Myocyte (in vitro differentiated cells): ENCODE data around the gene FANCC. TPM values are rescaled to one million over a fixed set of nuclear protein-coding genes. Genes with fewer than 3 reads are reported as not detected.

Source experiments
- DNase-seq: peaks from one replicate; pipeline ENCODE4 v3.0.0-alpha.2; 2012; ENCODE audit warnings: low read depth
- total RNA-seq: library from RNA; depleted of rRNA; stranded (reverse); fragments of >200 nt; gene quantifications from 2 replicates; pipeline ENCODE4 v1.2.3, GENCODE V29; 2014

FANCC gene
- total RNA-seq, 1 donor from 2014 or later, result 11.8 TPM

DNA sequence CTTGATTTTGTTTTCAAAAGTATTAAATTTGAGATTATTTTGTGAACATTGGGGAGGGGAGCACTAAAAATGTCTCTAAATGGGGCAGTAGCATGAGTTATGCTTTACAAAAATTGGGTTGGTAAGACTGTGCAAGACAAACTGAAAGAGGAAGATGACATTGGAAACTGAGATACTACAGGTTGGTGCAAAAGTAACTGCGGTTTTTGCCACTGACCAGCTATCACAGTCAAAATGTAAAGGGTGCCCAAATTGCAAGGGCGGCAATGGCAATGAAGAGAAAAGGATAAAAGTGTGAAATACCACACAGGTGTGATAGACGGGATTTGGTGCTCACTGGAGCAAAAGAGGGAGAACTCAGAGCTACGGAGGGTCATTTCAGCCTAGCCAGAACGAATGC, 124.0 kb downstream of the FANCC start:
- no peak for DNase-seq

DNA sequence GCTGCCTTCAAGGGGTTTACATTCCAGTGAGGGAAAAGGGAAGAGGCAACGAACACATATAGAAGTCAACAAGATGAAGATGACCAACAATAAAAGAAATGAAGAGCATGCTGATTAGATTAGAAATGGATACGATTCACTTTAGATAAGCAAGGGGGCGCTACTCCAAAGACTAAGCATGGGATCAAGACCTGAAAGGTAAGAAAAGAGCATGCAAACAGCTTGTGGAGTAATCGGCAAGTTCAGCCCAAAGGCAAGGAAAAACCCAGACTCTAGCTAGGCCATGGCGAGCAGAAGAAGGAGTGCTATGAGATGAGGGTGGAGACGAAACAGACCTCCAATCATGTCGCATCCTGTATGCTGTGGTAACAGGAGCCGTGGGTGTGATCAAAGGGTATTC, 124.4 kb downstream of the FANCC start:
- DNase-seq, result no peak

DNA sequence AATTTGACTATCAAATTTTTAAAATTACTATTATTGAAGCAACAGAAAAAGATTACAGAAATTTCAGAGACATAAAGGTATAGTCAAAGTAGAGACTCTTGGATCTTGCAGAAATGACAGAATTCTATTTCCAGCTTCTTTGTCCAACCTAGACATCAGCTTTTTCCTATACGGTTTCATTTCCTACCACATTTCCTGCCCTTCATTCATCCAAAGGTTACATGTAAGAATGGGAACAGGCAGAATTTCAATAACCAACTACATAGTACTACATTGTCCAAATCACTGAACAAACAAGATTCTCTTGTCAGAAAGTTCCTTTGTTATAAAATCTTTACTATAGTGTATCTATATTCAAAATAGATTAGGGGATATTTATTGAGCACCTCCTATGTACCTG, 124.9 kb downstream of the FANCC start:
- no peak for DNase-seq

DNA sequence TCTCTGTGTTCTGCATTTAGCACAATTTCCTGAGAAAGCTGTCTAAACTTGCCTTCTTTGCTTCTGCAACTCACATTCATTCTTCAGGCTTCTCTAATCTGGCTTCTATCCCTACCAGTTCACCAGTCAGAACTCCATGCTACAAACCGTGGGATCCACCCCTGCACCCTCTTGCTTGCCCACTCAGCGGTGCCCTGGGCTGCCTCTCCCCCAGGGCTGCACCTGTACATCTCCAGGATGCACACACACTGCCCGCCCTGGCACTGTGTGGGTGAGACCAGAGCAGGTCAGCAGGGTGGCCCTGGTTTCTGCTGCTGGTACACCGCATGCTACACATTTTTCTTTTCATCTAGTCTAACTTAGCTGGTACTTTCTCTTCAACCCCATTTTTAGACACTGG, 127.1 kb downstream of the FANCC start:
- no peak for DNase-seq

DNA sequence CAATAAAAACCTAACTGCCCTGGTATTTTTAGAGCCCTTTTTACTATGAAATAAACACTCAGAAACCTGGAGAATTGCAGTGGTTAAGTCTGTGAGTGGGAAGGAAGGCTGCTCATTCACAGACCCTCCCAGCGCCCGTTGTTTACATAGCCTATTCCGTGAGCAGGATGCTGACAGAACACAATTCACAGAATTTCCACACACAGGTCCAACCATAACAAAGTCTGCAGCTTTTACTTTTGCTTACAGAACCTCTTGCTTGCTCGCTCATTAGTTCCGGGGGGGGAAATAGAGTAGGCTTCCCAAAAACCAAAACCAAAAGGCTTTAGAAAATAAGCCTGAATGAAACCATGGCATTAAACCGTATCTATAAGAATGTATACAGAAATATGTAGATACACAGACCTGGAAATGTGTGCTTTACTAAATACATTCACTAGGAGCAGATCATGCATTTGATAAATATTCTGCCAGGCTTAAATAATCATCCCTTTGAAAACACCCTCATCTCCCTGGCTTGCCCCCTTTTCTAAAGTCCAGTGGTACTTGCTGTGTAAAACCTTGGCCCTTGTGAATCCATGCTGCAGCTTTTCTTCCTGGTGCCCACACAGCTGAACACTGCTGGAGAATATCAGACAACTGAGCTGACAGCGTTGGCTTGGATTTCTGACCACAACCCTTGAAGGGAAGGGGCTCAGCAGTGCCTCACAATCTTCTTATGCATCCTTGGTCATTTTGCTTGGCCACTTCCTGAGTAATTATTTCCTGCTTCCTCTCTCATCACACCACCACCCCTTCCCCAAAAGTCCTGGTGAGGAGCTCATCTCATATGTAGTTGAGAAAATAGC, 128.0 kb downstream of the FANCC start:
- DNase-seq, result no peak

DNA sequence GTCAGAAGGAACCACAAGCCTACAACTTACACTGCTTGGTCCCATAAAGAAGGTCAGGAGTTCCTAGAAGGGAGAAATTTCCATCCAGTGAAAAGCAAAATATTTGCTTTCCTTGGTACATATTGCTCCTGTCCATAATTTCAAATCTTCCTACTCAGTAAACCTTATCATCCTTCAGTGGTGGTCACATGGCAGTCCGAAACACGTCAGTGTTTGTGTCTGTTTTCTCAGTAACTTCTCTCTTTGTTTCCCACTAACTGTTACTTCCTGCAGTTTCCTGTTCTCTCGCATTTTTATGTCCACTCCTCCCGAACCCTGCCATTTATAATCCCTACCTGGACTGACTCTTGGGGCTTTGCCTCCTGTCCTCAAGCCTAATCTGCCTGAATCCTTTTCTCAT, 129.1 kb downstream of the FANCC start:
- DNase-seq, result no peak

DNA sequence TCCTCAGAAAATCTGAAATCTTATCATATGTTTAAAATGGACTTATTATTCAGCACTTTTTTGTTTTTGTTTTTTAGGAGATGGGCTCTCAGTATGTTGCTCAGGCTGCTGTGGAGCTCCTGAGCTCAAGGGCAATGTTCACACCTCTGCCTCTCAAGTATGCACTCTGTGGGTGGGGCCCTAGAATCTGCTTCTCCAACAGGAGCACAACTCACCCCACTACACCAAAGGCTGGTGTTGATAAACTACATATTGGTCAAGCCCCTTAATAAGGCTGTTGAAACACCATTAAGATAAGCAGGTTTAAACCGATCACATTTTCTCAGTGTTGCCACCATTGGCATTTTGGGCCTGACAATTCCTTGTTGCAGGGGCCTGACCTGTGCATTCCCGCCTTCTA, 131.6 kb downstream of the FANCC start:
- DNase-seq, result no peak

DNA sequence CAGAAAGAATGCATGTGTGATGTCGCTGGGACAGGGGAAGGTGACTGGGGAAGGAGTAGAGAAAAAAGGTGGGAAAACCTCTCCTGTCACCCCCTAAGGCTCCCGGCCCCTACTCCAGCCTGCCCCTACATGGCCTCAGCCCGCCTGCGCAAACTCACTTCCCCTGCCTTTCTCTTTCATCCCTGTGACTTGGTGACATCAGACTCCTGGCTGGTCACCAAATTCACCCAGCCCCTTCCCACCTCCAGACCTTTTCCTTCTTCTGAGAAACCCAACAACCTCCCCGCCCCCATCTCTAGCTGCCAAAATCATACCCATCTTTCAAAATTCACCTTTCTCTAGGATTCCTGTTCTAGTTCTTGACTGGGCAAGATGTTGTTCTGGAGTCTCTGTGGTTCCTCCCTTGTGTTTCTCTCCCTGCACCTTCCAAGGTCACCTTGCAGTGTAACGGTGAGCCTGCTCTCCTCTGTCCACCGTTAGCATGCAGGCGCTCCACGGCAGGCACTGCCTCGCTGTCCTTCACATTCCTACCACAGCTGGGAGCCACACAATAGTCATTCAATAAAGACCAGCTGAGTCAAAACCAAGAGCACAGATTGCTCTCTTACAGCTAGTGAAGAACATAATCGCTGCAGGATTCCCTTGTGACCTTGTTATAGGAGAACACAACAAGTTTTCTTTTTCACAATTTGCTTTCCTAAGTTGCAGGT, 134.5 kb downstream of the FANCC start:
- DNase-seq, result no peak

DNA sequence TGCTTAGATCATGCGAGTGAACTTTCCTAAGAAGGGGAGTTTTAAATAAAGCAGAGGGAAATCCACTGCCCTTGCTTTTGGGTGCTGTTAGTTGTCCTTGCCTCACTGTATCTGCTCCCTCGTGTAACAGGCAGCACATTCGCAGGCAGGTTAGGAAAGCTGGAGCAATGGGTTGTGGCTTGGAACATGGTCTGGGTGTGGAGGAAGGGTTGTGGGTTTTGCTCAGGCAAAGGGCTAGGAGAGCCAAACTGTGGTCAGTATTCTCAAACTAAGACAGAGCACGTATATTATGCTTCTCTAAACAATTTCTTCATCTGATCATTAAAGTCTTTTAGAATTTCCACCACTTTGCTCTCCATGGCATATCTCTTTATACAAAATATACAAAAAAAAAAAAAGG, 135.7 kb downstream of the FANCC start:
- DNase-seq, result no peak

DNA sequence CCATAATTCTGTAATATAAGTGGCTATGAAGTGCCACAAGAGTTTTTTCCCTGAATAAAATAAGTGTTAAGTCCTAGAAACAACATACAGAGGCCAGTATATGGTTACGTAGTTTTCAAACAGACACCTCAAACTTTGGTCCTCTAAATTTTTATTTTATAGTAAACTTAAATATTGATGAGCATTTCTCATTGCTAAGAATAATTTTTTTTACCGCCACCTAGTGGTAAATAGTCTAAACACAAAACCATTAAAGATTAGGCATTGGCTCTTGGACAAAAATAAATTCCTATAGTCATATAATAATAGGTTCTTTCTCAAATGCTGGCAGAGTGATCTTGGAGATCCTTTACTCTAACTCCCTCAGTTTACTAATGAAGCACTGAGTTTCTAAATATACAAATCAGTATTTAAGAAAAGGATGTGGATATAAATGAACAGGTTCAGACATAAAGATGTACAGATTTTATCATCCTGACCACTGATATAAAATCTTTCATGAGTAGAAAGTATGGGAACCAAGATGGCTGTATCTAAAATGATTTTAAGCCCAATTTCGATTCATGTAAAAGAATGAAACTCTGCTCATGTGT, 136.2 kb downstream of the FANCC start:
- DNase-seq, result no peak

DNA sequence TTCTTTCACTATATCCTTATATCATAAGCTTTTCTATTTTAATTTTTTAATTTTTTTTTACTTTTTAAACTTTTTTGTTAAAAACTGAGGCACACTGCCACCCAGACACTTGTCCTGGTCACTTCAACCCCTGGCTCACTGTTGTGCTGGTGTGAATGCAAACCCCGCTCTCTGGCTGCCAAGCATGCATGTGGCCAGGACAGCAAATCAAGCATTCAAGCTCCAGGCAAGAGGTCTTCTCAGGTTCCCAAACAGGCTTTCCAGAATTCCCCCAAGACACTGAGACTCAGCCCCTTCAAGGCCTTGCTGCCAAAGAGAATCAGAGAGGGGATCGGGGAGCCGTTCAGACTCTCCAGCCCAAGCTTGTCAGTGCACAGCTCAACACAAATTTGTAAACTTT, 139.9 kb downstream of the FANCC start:
- peak; percentile 29 for DNase-seq

DNA sequence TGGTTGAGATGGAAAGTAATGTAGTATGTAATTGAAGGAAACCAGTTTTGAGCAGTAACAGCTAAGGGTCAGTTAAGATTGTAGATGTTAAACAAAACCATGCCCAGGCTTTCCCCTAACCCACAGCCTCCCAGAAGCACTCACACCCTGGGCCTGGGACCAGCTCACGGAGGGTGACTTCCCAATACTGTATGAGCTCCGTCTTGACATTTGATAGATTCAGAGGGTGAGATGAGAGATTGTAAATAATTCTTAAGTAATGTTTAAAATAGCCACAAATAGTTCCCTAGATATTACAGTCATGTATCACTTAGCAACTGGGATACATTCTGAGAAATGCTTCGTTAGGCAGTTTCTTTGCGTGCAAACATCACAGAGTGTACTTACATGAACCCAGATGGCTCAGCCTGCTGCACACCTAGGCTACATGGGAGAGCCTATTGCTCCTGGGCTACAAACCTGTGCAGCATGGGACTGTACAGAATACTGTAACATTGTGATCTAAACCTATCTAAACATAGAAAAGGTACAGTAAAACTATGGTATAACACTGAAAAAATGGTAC, 140.7 kb downstream of the FANCC start:
- no peak for DNase-seq

DNA sequence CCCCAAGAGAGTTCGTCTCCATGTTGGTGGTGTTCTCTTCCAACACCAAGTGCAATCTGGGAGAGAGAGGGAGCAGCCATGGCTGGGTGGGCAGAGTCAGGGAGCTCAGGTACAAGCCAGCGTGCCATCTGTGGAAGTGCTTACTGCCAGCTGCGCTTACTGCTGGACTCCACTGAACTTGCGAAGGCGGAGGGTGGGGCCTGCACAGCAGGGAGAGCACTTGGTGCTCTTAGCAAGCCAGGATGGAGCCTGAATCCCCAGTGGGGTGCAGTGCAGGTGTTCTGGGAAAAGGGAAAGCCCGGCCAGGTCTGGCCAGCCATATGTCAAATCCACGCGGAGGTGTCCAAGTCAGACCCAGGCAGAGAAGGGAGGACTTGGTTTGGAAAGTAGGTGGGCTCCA, 142.0 kb downstream of the FANCC start:
- DNase-seq, result no peak

DNA sequence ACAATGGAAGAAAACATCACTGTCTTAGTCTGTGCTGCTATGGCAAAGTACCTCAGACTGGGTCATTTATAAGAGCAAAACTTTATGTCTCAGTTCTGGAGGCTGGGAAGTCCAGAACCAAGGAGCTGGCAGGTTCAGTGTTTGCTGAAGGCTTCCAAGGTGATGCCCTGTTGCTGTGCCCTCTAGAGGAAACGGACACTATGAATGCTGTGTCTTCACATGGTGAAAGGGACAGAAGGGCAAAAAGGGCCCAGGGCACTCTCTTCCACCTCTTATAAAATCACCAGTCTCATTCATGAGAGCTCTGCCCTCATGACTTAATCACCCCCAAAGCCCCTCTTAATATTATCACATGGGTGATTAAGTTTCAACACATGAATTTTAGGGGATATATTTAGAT, 143.5 kb downstream of the FANCC start:
- no peak for DNase-seq

DNA sequence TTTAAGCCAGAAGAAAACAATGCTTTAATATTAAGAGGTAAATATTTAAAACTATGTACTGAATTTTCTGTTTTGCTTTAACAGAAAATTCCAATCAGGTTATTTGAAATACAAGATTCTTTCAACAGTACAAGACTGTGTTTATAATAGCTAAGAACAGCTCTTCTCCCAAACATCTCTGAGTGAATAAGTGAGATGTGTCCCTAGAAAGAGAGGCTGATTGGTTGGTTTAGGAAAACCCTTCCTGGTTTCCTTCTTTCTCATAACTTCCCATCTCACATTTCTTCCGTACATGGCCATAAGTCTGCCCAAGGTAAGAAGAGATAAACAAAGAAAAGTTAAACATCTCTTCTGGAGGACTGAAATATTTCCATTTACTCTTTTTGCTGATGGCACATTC, 145.9 kb downstream of the FANCC start:
- no peak for DNase-seq

DNA sequence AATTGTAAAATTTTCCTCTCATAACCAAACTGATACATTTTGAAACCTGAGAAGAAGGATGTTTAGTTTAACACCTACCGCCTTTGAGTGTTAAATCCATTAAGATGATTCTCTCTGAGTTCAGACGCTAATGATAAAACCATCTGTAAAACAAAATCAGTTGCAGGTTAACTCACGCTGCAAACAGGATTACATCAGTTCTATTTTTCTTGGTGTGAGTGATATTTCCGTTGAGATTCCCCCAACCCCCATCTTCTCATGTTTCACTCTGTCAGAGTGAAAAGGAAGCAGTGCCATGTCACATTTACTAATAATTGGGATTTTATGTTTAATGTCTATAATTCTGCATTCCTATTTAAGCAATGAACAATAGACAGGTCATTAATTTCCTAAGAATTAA, 146.5 kb downstream of the FANCC start:
- DNase-seq, result peak; percentile 62

DNA sequence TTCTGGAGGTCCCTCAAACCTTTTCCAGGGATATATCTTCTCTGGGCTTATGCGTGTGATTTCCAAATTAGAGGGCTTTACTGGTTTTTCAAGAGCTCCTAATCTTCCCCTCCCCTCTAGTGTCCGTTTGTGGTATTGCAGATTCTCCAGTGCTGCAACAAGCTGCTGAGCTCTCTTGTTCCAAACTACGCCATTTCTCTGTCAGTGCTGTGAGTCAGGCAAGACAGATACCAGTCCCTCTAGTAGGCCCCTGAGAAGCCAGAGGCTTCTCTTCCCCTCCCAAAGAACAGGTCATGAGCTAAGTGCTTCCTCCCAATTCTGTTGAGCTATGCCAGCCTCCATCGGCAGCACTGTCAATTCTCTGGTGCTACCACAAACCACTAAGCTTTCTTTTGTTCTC, 149.5 kb downstream of the FANCC start:
- peak; percentile 76 for DNase-seq

DNA sequence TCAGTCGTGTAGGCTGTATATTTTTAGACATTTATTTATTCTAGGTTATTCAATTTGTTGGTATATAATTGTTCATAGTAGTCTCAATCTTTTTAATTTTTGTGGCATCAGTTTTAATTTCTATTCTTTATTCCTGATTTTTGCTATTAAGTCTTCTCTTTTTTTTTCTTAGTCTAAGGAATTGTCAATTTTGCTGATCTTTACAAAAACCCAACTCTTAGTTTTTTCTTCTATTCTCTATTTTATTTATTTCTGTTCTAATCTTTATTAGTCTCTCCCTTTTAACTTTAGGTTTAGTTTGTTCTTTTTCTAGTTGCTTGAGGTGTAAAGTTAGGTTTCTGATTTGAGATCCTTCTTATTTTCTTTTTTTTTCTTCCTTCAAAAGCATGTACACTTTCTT, 152.5 kb downstream of the FANCC start:
- no peak for DNase-seq

DNA sequence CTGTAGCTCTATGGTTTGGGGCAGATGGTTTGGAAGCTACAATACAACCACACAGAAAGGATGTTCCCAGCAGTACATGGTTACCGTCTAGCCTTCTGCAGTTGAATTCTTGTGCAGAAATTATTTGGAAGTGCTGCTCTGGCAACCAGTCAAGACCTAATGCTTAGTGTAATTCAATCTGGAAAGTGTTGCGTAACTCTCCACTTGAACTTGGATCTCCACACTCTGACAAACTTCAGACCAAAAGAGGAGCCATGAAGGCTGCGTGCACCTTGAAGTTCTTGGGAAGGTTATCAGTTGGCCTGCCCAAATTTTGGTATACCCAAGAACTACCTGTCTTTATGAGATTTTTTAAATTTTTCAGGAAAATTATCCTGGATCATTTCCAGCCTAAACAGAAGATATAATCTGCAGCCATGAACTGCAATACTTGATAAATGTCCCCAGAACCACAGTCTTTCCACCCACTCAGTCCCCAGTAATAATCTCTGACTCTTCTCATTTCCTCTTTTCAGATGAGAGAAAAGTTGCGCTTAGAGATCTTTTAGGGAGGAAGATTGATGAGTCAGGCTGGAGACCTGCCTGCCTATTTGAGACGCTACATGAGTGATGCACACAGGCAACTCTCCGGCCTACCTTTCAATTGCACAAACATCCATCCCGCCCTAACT, 159.9 kb downstream of the FANCC start:
- peak; percentile 89 for DNase-seq

DNA sequence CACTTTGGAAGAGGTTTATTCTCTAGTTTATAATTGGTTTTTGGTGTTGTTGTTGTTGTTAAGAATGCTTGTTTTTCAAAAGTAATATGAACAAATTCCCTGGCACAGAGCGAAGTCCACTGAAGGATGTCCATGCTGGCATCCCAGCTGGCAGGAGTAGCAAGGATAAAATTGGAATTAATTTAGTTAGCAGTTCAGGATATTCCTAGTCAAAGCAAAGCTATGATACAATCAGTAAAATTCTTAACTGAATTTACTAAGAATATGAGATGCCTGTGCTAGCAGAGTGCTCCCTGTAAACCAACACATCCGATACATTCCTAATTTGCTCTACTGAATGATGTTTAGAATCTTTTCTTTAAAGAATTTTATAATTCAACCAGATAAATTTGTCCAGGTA, 161.4 kb downstream of the FANCC start:
- no peak for DNase-seq

DNA sequence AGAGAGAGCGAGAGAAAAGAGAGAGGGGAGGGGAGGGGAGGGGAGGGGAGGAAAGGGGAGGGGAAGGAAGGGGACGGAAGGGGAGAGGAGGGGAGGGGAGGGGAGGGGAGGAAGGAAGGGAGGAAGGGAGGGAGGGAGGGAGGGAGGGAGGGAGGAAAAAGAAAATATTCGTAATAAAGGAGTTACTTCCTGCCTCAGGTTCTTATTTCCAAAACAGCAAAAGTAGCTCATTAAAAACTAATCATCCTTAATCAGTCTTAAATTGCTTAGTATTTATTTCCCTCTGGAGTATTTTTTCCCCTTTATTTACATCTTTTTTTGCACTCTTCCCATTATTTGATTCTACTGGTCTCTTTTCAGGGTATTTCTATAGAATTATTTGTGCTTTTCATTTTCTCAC, 162.3 kb downstream of the FANCC start:
- no peak for DNase-seq

DNA sequence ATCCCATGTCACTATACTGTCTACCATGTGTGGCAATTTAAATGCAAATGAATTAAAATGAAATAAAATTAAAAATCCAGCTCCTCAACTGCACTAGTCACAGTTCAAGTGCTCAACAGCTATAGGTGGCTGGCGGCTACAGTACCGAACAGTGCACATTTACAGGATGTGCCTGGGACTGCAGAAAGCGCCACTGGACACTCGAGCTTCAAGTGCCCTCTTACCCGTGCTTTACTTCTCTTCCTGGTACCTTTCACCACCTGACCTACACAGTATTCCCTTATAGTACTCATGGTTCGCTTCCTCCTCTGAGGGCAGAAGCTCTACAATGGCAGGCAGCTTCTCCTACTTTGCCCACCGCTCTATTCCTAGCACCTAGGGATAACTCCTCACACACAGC, 166.6 kb downstream of the FANCC start:
- DNase-seq, result no peak
